Activated CD8-positive, alpha-beta memory T cell treated with anti-CD3 and anti-CD28 coated beads, Interleukin-2, amount 10 ng/mL, durations not matched to agents 7 days and 5 days (primary cell): ENCODE data around the gene OTOG. TPM values are rescaled to one million over a fixed set of nuclear protein-coding genes. Genes with fewer than 3 reads are reported as not detected.

Source experiments
- ATAC-seq: fragments of 150-1000 bp; cut with Tn5 transposase; one replicate; pipeline ENCODE4 v1.10.0; 2021; ENCODE audit warnings: moderate library complexity
- CTCF ChIA-PET: fragments of 350-600 bp; sonication (Branson Sonifier 250); formaldehyde crosslinking; loops from one replicate; lab custom pipeline; 2021; ENCODE audit warnings: antibody characterized with exemption; lab: Charles Lee
- DNase-seq: peaks from one replicate; pipeline ENCODE4 v3.0.0-alpha.2; 2020
- H3K27ac Mint-ChIP-seq: one replicate; pipeline ENCODE4 v1.8.0; 2021; ENCODE audit warnings: mild to moderate bottlenecking, mixed read lengths
- H3K27me3 Mint-ChIP-seq: one replicate; pipeline ENCODE4 v1.8.0; 2021; ENCODE audit warnings: mixed read lengths
- H3K36me3 Mint-ChIP-seq: one replicate; pipeline ENCODE4 v1.8.0; 2021; ENCODE audit warnings: mild to moderate bottlenecking, mixed read lengths
- H3K4me1 Mint-ChIP-seq: one replicate; pipeline ENCODE4 v1.8.0; 2021; ENCODE audit warnings: mixed read lengths
- H3K4me3 Mint-ChIP-seq: one replicate; pipeline ENCODE4 v1.8.0; 2021; ENCODE audit warnings: mild to moderate bottlenecking, moderate library complexity, mixed read lengths
- H3K9me3 Mint-ChIP-seq: one replicate; pipeline ENCODE4 v1.8.0; 2022; ENCODE audit warnings: low read depth, mixed read lengths
- total RNA-seq, 2 experiments: library from RNA; stranded (reverse); gene quantifications; one replicate each; pipeline ENCODE4 v1.2.3, GENCODE V29; 2021

The OTOG gene
- total RNA-seq, 2 experiments from 2014 or later: not detected

- H3K4me3 Mint-ChIP-seq: no peak overlapping the region
- CTCF ChIA-PET: no interaction called here
- H3K4me1 Mint-ChIP-seq: no peaks in the 10 kb centered on the region
- ATAC-seq: no peak
- peaks cover 24% of the 10 kb centered on the region for H3K27me3 Mint-ChIP-seq
- no peak for DNase-seq
- no peaks in the 10 kb centered on the region for H3K9me3 Mint-ChIP-seq
- H3K27ac Mint-ChIP-seq: no peak overlapping the region
- H3K36me3 Mint-ChIP-seq: no peaks in the 10 kb centered on the region
These were observed 13.2 kb upstream of the OTOG start for GRCh38 chr11:17533778-17534415.

DNA sequence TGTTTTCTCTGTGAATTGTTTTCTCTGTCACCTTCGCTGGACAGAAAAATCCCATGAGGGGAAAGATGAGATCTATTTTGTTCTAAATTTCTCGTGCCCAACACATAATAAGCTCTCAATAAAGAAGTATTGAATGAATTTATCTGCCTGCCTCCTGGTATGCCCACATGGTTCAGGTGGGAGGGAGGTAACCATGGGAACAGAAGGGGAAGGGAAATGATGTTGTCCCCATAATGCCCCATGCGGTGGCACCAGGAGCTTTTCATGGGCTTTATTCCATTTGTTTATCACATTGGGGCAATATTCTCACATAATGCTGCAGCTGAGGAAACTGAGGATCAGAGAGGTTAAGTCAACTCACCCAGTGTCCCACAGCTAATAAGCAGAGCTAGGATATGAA is 11.6 kb upstream of the OTOG start:
- peaks cover 14% of the 10 kb centered on the region for H3K27me3 Mint-ChIP-seq
- ATAC-seq (no peak), DNase-seq (no peak)
- CTCF ChIA-PET: no interaction called here
- H3K4me1 Mint-ChIP-seq: no peaks in the 10 kb centered on the region
- no peak overlapping the region for H3K4me3 Mint-ChIP-seq
- H3K9me3 Mint-ChIP-seq: no peaks in the 10 kb centered on the region
- no peak overlapping the region for H3K27ac Mint-ChIP-seq
- H3K36me3 Mint-ChIP-seq: no peaks in the 10 kb centered on the region

- Mint-ChIP-seq H3K36me3 (no peaks in the 10 kb centered on the region), H3K27me3 (peaks cover 22% of the 10 kb centered on the region), H3K27ac (no peak overlapping the region), H3K4me3 (no peak overlapping the region), H3K4me1 (no peaks in the 10 kb centered on the region), H3K9me3 (no peaks in the 10 kb centered on the region)
- DNase-seq (no peak), ATAC-seq (no peak)
- CTCF ChIA-PET: no interaction called here
These were observed 9.8 kb upstream of the OTOG start for GRCh38 chr11:17537261-17537660.

GRCh38 chr11:17538054-17538453 is 9.0 kb upstream of the OTOG start:
- H3K4me1 Mint-ChIP-seq: no peaks in the 10 kb centered on the region
- no peak for DNase-seq
- H3K27ac Mint-ChIP-seq: no peak overlapping the region
- ATAC-seq: no peak
- H3K9me3 Mint-ChIP-seq: no peaks in the 10 kb centered on the region
- no peak overlapping the region for H3K4me3 Mint-ChIP-seq
- CTCF ChIA-PET: no interaction called here
- no peaks in the 10 kb centered on the region for H3K36me3 Mint-ChIP-seq
- peaks cover 22% of the 10 kb centered on the region for H3K27me3 Mint-ChIP-seq

DNA sequence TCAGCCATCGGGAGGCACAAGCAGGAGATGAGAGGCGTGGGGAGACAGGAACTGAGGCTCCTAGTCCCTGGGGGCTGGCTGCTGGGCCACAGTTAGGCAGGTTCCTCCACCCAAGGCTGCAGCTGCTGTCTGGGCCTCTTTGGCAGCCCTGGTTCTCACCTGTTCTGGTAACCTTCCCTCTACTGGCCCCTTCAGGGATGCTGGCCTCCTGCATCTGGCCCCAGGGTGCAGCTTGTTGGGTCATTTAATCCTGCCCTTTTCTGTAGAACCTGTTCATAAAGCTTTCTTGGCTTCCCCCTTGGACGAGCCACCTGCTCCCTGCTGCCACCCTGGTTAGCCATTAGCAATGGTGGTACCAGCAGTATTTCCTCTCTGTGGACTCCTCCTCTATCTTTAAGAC is 8.3 kb upstream of the OTOG start:
- CTCF ChIA-PET: no interaction called here
- Mint-ChIP-seq H3K36me3 (no peaks in the 10 kb centered on the region), H3K27me3 (peaks cover 26% of the 10 kb centered on the region), H3K27ac (no peak overlapping the region), H3K4me1 (no peaks in the 10 kb centered on the region), H3K4me3 (no peak overlapping the region), H3K9me3 (no peaks in the 10 kb centered on the region)
- ATAC-seq: no peak
- no peak for DNase-seq

GRCh38 chr11:17540807-17541206 is 6.3 kb upstream of the OTOG start:
- no peaks in the 10 kb centered on the region for H3K4me1 Mint-ChIP-seq
- peaks cover 35% of the 10 kb centered on the region for H3K27me3 Mint-ChIP-seq
- H3K36me3 Mint-ChIP-seq: no peaks in the 10 kb centered on the region
- H3K27ac Mint-ChIP-seq: no peak overlapping the region
- H3K9me3 Mint-ChIP-seq: no peaks in the 10 kb centered on the region
- CTCF ChIA-PET: no interaction called here
- no peak for DNase-seq
- no peak overlapping the region for H3K4me3 Mint-ChIP-seq
- ATAC-seq: no peak

GRCh38 chr11:17541330-17541885 is 5.7 kb upstream of the OTOG start:
- no peaks in the 10 kb centered on the region for H3K9me3 Mint-ChIP-seq
- no peaks in the 10 kb centered on the region for H3K4me1 Mint-ChIP-seq
- DNase-seq: no peak
- peaks cover 39% of the 10 kb centered on the region for H3K27me3 Mint-ChIP-seq
- CTCF ChIA-PET: interaction anchor here (2.1 kb wide), 1 partner anchor 14 kb away, joined by 6 read pairs; no protein-coding TSS in a partner anchor
- no peaks in the 10 kb centered on the region for H3K36me3 Mint-ChIP-seq
- no peak for ATAC-seq
- no peak overlapping the region for H3K27ac Mint-ChIP-seq
- no peak overlapping the region for H3K4me3 Mint-ChIP-seq

DNA sequence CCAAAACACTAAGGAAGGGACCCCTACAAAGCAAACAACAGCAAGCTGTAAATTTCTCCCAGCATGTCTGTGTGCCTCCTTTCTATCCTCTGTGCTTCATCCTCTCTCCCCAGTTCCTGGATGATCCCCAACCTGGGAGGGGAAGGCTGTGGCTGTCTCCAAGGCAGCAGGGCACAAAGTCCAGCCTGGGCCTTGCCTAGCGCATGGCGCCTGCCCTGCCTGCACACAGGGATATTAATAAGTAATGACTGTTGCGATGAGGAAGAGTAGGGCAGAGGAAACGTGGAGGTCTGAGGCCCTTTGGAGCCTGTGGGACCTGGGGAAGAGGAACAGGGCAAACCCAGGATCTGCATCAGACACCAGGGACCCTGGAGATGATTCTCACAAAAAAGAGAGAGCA is 4.8 kb upstream of the OTOG start:
- Mint-ChIP-seq H3K36me3 (no peaks in the 10 kb centered on the region), H3K9me3 (no peaks in the 10 kb centered on the region), H3K4me1 (no peaks in the 10 kb centered on the region), H3K27me3 (peaks cover 44% of the 10 kb centered on the region), H3K27ac (no peak overlapping the region), H3K4me3 (no peak overlapping the region)
- ATAC-seq: no peak
- CTCF ChIA-PET: interaction anchor here (1.2 to 2.1 kb wide), 2 partner anchors 14 to 156 kb away, joined by 3 to 6 read pairs; no protein-coding TSS in a partner anchor
- DNase-seq: no peak

GRCh38 chr11:17543041-17543440 is 4.0 kb upstream of the OTOG start:
- H3K9me3 Mint-ChIP-seq: no peaks in the 10 kb centered on the region
- H3K4me1 Mint-ChIP-seq: no peaks in the 10 kb centered on the region
- CTCF ChIA-PET: interaction anchor here (1.2 to 2.1 kb wide), 2 partner anchors 15 to 156 kb away, joined by 3 to 6 read pairs; no protein-coding TSS in a partner anchor
- DNase-seq (no peak), ATAC-seq (no peak)
- H3K27ac Mint-ChIP-seq: no peak overlapping the region
- no peaks in the 10 kb centered on the region for H3K36me3 Mint-ChIP-seq
- H3K4me3 Mint-ChIP-seq: no peak overlapping the region
- peaks cover 46% of the 10 kb centered on the region for H3K27me3 Mint-ChIP-seq

DNA sequence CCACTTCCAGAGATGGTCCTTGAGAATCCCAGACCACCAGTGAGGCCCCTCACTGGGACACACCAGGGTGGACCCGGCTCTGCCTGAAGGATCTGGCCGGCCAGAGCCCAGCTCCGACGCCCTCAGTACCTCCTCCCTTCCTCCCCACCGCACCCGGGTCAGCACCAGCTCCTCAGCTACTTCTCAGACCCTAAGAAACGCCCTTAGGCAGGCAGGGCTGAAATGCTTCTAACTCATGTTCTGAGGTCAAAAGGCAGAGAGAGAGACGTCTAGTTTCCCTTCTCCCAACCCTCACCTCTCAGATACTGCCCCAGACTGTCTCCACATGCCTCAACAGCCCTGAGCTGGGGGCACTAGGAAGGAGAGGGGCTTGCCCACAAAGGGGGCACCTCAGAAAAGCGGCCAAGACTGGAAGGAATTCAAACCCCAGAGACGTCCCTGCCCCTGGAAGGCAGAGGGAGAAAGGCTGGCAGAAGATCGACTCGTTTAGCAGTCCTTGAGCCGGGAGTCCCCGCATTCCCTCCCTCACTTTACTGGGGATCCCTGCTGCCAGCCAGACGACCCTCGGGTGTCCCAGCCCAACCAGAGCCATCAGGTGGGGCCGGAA is 3.4 kb upstream of the OTOG start:
- Mint-ChIP-seq H3K4me1 (no peaks in the 10 kb centered on the region), H3K36me3 (no peaks in the 10 kb centered on the region), H3K9me3 (no peaks in the 10 kb centered on the region), H3K27ac (no peak overlapping the region), H3K4me3 (no peak overlapping the region), H3K27me3 (peaks cover 44% of the 10 kb centered on the region)
- ATAC-seq (no peak), DNase-seq (no peak)
- CTCF ChIA-PET: interaction anchor here (1.2 to 2.1 kb wide), 2 partner anchors 16 to 157 kb away, joined by 3 to 6 read pairs; no protein-coding TSS in a partner anchor

DNA sequence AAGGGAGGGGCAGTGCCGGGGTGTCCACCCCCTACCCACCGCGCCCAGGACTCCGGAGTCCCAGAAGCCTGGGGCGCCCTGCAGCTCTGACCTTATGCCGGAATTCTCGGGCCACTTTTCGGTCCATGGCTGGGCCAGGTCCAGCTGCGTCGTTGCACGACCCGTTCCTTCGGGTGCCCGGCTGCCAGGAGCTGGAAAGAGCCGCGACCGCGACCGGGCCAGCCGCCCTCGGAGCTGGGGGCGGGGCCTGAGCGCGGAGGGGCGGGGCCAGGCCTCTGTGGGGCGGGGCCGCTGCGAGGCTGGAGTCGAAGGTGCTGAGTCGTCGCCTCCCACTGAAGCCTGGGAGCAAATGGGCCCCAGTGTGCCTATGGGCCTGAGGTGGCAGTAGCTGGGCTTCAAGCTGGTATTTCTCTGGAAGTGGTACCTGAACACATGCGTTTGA is 2.9 kb upstream of the OTOG start, which contains the start of gene USH1C:
USH1C (minus strand) TSS at position 236 of the 442 bp plus-strand sequence; CDS start at position 127, 109 bp downstream.
- H3K4me1 Mint-ChIP-seq: no peaks in the 10 kb centered on the region
- ATAC-seq (peak; percentile 71), DNase-seq (no peak)
- H3K27ac Mint-ChIP-seq: no peak within 1 kb of the TSS
- H3K9me3 Mint-ChIP-seq: no peaks in the 10 kb centered on the region
- H3K27me3 Mint-ChIP-seq: peaks cover 48% of the 10 kb centered on the region
- H3K36me3 Mint-ChIP-seq: no peaks in the 10 kb centered on the region
- H3K4me3 Mint-ChIP-seq: no peak within 1 kb of the TSS
- CTCF ChIA-PET: no interaction called here

DNA sequence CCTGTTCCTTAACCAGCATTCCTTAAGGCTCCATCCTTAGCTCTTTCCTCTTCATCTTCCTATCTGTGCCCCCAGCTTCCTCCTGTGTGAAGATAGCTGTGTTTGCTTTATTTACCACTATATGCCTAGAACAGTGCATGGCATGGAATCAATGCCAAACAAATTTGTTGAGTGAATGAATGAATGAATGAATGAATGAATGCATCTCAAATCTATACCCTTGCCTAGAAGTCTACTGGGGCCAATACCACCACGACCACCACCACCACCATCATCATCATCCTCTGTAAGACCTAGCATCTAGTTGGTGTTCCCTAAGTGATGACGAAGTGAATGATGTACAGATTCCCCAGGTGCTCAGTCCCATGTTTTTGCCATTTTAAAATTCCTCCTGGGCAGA is 819 bp upstream of the OTOG start:
- Mint-ChIP-seq H3K27ac (no peak overlapping the region), H3K36me3 (no peaks in the 10 kb centered on the region), H3K4me3 (no peak overlapping the region), H3K9me3 (no peaks in the 10 kb centered on the region), H3K4me1 (peaks cover 8% of the 10 kb centered on the region), H3K27me3 (peaks cover 47% of the 10 kb centered on the region)
- ATAC-seq (no peak), DNase-seq (no peak)
- CTCF ChIA-PET: no interaction called here

GRCh38 chr11:17547932-17548331 is 873 bp downstream of the OTOG start:
- CTCF ChIA-PET: interaction anchor here (1.4 to 2.0 kb wide), 2 partner anchors 51 to 161 kb away, joined by 3 to 4 read pairs; no protein-coding TSS in a partner anchor
- peaks cover 39% of the 10 kb centered on the region for H3K27me3 Mint-ChIP-seq
- H3K4me3 Mint-ChIP-seq: no peak overlapping the region
- peaks cover 8% of the 10 kb centered on the region for H3K4me1 Mint-ChIP-seq
- DNase-seq (no peak), ATAC-seq (no peak)
- H3K9me3 Mint-ChIP-seq: no peaks in the 10 kb centered on the region
- H3K36me3 Mint-ChIP-seq: no peaks in the 10 kb centered on the region
- no peak overlapping the region for H3K27ac Mint-ChIP-seq

- H3K27ac Mint-ChIP-seq: no peak overlapping the region
- DNase-seq: no peak
- peaks cover 8% of the 10 kb centered on the region for H3K4me1 Mint-ChIP-seq
- no peaks in the 10 kb centered on the region for H3K36me3 Mint-ChIP-seq
- H3K9me3 Mint-ChIP-seq: no peaks in the 10 kb centered on the region
- no peak for ATAC-seq
- H3K4me3 Mint-ChIP-seq: no peak overlapping the region
- peaks cover 38% of the 10 kb centered on the region for H3K27me3 Mint-ChIP-seq
- CTCF ChIA-PET: interaction anchor here (2.0 kb wide), 1 partner anchor 50 kb away, joined by 4 read pairs; no protein-coding TSS in a partner anchor
These were observed 1.4 kb downstream of the OTOG start for GRCh38 chr11:17548444-17548843.
